Tibial artery (tissue), 4 donors: ENCODE data around the gene TMEM174.

ENCODE experiments used
- DNase-seq, 2 donors: peaks; one replicate each; pipeline ENCODE4 v3.0.0-alpha.2; 2019
- H3K27ac ChIP-seq, 2 donors: fragments of 200-600 bp; sonication (generic) in 1 of 2; 1 replicate in 1 of 2; 2 replicates in 1 of 2; pipeline ENCODE4 v1.5.1; 2018 to 2019; ENCODE audit warnings: mild to moderate bottlenecking in 1 of 2
- H3K27me3 ChIP-seq, 2 donors: fragments of 200-600 bp; sonication (generic) in 1 of 2; one replicate each; pipeline versions ENCODE4 v1.5.1 to v1.6.0; 2016 to 2019
- H3K36me3 ChIP-seq, 3 donors: fragments of 200-600 bp; sonication (generic) in 2 of 3; one replicate each; pipeline ENCODE4 v1.5.1; 2016 to 2019; ENCODE audit warnings: mild to moderate bottlenecking in 2 of 3
- H3K4me1 ChIP-seq, 4 donors: fragments of 200-600 bp; sonication (generic) in 2 of 4; 1 replicate in 3 of 4; 2 replicates in 1 of 4; pipeline ENCODE4 v1.5.1; 2016 to 2019
- H3K4me3 ChIP-seq, 2 donors: fragments of 200-600 bp; sonication (generic) in 1 of 2; 1 replicate in 1 of 2; 2 replicates in 1 of 2; pipeline ENCODE4 v1.5.1; 2018 to 2019; ENCODE audit warnings: mild to moderate bottlenecking in 2 of 2
- H3K9me3 ChIP-seq, 3 donors: fragments of 200-600 bp; sonication (generic) in 1 of 3; one replicate each; pipeline ENCODE4 v1.5.1; 2016 to 2019
- CTCF ChIP-seq, 2 experiments: fragments of 200-600 bp in 1 of 2; fragments of 450-650 bp in 1 of 2; IDR thresholded peaks; one replicate each; pipeline ENCODE4 v1.5.1; 2017 to 2019; ENCODE audit warnings: antibody characterized with exemption in 2 of 2, mild to moderate bottlenecking in 1 of 2, moderate library complexity in 1 of 2
- intact Hi-C: fragments of 100-400 bp; cut with DNase I; formaldehyde crosslinking; loops from one replicate; pipeline ENCODE4 v1.15.0; 2023; ENCODE audit warnings: low total_unique reads

The TMEM174 gene

DNA sequence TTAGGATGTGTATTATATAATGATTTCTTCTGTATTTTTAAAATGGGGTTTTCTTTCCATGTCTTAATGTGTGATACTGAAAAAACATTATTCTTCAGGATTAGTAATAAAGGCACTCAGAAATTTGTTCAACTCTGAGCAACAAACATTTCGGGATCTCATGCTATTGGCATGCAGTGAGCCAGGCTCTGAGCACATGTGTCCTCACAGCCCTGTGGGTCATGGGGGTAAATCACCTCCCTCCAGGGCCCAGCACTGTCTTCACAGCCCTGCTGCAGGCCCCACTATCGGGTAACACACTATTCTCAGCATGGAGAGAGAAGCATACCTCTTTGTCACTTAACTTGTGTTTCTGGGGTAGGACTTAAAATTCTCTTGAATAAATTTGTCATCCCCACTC lies 14.0 kb downstream of the TMEM174 start:
- no peaks in the 10 kb centered on the region for H3K36me3 ChIP-seq
- intact Hi-C loops, result no loop called here
- peaks cover 0 to 15% (median 12%) of the 10 kb centered on the region in 4 donors for H3K4me1 ChIP-seq
- TF ChIP-seq CTCF (IDR thresholded peaks at IDR 0.05), result no peak
- H3K27ac ChIP-seq, result no peak overlapping the region
- no peak for DNase-seq
- peaks cover 0 to 12% (median 3%) of the 10 kb centered on the region in 3 donors for H3K9me3 ChIP-seq
- no peak overlapping the region for H3K4me3 ChIP-seq
- peaks cover 0 to 7% of the 10 kb centered on the region in 2 donors for H3K27me3 ChIP-seq

DNA sequence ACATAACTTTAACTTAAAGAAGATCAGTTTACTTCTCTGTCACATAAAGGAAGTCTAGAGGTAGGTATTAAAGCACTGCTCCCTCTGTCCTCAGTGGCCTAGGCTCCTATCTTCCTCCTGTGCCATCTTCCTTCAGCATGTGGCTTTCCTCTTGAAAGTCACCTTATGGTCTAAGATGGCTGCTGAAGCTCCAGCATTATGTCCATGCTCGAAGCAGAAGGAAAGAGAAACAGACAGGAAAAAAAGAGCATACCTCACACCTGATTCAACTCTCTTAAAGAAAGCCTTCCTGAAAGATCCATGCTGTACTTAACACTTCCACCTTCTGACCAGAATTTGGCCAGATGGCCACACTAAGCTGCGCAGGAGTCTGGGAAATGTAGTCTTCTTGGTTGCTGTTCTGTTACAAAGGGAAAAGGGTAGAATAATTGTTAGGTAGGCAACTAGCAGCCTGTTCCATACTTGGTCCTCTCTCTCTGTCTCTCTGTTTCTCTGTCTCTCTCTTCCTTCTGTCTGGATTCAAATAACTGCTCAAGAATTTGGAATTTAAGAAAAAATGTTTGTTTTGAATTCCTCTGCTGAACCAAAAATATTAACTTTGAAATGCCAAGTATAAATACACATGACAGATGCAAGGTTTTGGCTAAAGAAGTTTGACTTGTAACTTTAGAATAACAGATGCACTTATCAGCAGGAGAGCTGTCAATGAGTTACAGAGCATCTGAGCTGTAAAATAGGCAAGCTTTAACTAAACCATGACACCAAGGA lies 16.0 kb downstream of the TMEM174 start:
- Histone ChIP-seq H3K4me3 (no peak overlapping the region), H3K27ac (no peak overlapping the region), H3K9me3 (peaks cover 0 to 10% (median 3%) of the 10 kb centered on the region in 3 donors), H3K36me3 (no peaks in the 10 kb centered on the region), H3K27me3 (no peaks in the 10 kb centered on the region), H3K4me1 (peaks cover 0 to 15% (median 12%) of the 10 kb centered on the region in 4 donors)
- DNase-seq, result no peak
- no peak for TF ChIP-seq CTCF (IDR thresholded peaks at IDR 0.05)
- intact Hi-C loops, result no loop called here

DNA sequence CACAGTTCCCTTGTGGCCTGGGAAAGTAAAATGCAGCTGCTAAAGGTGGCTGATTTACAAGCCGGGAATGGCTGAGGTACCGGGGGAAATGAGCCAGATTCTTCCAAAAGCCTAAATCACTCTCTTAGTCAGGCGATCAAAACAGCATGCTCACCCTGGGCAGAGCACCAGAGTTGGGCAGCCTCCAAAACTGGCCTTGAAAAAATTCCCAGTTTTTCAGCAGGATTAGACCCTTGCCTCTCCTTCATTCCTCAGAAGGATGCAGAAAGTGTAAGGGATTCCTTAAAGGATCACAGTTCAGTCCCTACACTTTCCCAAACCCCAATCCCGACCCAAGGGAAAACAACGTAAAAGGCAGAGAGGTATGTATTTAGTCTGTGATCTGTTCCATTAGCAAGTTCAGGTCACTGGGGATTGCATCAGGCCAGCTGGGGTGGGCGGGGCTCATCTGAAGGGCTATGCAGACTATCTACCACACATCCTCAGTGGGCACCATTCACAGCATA lies 16.9 kb downstream of the TMEM174 start:
- Histone ChIP-seq H3K36me3 (no peaks in the 10 kb centered on the region), H3K4me1 (peaks cover 0 to 15% (median 12%) of the 10 kb centered on the region in 4 donors), H3K27me3 (no peaks in the 10 kb centered on the region), H3K9me3 (peaks cover 0 to 4% (median 0%) of the 10 kb centered on the region in 3 donors), H3K27ac (no peak overlapping the region), H3K4me3 (no peak overlapping the region)
- DNase-seq, result no peak
- TF ChIP-seq CTCF (IDR thresholded peaks at IDR 0.05), result no peak
- intact Hi-C loops, result no loop called here

- H3K27ac ChIP-seq, result no peak overlapping the region
- H3K36me3 ChIP-seq, result no peaks in the 10 kb centered on the region
- no peak for TF ChIP-seq CTCF (IDR thresholded peaks at IDR 0.05)
- intact Hi-C loops, result no loop called here
- no peak for DNase-seq
- H3K4me1 ChIP-seq, result peaks cover 0 to 15% (median 12%) of the 10 kb centered on the region in 4 donors
- peaks cover 0 to 5% of the 10 kb centered on the region in 2 donors for H3K27me3 ChIP-seq
- no peaks in the 10 kb centered on the region for H3K9me3 ChIP-seq
- no peak overlapping the region for H3K4me3 ChIP-seq
Measured at GRCh38 chr5:73192370-73192769, 19.4 kb downstream of the TMEM174 start.

DNA sequence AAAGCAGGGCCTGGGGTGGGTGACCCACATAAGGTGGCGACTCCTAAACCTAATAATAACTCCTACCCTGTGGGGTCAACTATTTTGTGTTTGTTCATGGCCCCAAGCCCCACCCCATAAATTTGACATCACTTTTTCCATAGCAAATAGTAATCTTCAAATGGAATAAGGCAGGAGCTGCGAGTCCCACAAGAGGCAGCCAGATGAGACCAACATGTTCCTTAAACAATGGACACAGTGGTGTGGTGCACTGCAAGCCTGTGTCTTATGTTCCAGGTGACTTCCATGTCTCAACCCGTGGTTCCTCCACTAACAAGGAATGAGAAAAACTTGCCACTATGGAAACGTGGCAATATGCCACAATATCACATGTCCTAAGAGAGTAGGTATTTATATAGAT lies 20.6 kb downstream of the TMEM174 start:
- H3K27me3 ChIP-seq, result peaks cover 0 to 5% of the 10 kb centered on the region in 2 donors
- no peak overlapping the region for H3K27ac ChIP-seq
- peaks cover 0 to 15% (median 12%) of the 10 kb centered on the region in 4 donors for H3K4me1 ChIP-seq
- no peak for TF ChIP-seq CTCF (IDR thresholded peaks at IDR 0.05)
- H3K4me3 ChIP-seq, result no peak overlapping the region
- H3K36me3 ChIP-seq, result no peaks in the 10 kb centered on the region
- intact Hi-C loops, result no loop called here
- no peaks in the 10 kb centered on the region for H3K9me3 ChIP-seq
- DNase-seq, result no peak
